HG03108 (cell line): ENCODE results near the gene TEX52.

ENCODE experiments used
- ATAC-seq: cut with Tn5 transposase; IDR thresholded peaks from one replicate; pipeline ENCODE4 v1.9.1; 2021; ENCODE audit warnings: moderate library complexity; ENCODE audit not compliant: unreplicated experiment

Gene TEX52

DNA sequence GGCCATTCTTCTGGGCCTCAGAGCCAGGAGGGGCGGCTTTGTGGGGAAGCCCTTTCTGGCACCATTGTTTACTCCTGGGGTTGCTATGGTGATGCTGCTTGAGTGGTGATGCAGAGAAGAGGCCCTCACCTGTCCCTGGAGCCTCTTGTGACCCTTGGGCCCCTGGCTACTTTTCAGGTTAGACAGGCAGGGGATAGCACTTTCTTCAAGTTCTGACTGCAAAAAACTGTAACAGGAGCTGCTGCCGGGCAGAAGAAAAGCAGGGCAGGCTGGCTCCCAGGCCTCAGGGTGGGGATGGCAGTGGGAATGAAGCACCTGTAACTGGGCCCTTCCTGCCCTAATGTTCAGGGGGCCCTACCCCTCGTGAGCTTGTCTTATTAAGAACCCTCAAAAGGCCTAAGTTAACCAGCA lies at the start of gene TEX52:
Gene TEX52, minus strand, starts transcription at position 19 of the 411 bp plus-strand sequence. Its CDS starts 13 bp downstream, at position 6.
- no peak for ATAC-seq

DNA sequence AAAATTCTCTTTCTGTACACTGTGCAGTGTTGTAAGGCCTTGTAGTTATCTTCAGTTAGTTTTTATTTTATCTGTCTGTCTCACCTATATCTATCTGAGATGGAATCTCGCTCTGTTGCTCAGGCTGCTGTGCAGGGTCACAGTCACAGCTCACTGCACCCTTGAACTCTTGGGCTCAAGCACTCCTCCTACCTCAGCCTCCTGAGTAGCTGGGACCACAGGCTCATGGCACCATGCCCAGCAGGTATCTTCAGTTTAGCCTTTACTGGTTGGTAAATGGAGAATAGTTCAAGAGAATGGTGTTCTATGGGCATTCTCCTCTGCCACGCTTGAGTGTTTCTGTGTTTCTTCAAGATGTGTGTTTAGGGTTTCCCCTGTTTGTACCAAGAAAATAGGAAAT lies 47.4 kb upstream of the TEX52 start:
- no peak for ATAC-seq

DNA sequence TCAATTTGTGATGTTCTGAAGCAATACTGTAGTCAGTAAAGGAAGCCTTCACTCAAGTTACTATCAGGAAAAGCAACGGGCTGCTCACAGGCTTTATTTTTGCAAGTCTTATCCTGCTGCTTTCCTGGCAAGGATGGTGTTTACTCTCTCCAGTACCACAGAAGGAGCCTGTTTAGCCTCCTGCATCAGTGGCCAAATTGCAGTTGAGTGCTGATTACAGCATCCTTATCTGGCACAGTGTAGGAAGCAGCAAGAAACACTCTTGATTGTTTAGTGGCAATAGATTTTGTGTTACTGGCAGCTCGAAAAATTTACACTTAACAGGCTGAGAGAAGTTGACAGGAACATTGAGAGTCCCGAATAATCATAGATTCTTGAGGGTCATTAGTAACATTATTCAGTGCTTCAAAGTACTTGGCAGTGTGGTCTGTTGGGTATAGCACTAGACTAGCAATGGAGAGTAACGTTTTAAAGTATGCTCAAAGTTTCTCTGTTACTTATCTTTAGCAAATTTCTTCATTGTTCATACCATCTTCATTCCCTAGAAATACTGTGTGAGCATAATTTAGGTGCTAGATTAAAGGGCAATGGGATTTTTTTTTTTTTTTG lies 45.5 kb upstream of the TEX52 start:
- ATAC-seq = no peak

- no peak for ATAC-seq
These were observed 43.8 kb upstream of the TEX52 start for GRCh38 chr12:2900642-2901041.

GRCh38 chr12:2897418-2897817 lies 40.6 kb upstream of the TEX52 start:
- no peak for ATAC-seq

DNA sequence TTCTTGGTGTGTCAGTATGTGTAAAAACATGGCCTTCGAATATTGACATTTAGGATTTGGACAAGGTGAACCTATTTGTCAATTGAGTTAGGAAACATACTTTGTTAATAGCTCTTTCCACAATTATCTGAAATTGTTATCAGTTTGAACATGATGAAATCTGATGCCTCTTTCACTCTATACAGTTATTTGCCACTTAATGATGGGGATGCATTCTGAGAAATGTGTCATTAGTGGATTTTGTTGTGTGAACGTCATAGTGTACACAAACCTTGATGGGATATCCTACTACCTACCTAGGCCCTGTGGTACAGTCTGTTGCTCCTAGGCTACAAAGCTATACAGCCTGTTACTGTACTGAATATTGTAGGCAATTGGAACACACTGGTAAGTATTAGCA lies 38.7 kb upstream of the TEX52 start:
- no peak for ATAC-seq

GRCh38 chr12:2895051-2895451 lies 38.2 kb upstream of the TEX52 start:
- ATAC-seq = no peak

DNA sequence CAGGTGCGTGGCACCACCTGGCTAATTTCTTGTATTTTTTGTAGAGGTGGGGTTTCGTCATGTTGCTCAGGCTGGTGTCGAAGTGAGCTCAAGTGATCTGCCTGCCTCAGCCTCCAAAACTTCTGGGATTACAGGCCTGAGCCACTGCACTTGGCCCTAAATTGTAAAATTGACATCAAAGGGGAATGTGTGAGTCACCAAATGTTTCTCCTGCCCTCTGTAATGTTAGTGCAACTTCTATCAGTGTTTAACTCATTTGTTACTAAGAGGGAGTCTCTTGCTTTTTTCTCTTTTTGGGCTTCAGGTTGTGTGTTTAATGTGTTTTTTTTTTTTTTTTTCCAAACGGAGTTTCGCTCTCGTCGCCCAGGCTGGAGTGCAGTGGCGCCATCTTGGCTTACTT lies 36.2 kb upstream of the TEX52 start:
- ATAC-seq = no peak

GRCh38 chr12:2892246-2892645 lies 35.4 kb upstream of the TEX52 start:
- ATAC-seq = no peak

GRCh38 chr12:2891240-2892053 lies 34.6 kb upstream of the TEX52 start:
- peak; percentile 14 for ATAC-seq

DNA sequence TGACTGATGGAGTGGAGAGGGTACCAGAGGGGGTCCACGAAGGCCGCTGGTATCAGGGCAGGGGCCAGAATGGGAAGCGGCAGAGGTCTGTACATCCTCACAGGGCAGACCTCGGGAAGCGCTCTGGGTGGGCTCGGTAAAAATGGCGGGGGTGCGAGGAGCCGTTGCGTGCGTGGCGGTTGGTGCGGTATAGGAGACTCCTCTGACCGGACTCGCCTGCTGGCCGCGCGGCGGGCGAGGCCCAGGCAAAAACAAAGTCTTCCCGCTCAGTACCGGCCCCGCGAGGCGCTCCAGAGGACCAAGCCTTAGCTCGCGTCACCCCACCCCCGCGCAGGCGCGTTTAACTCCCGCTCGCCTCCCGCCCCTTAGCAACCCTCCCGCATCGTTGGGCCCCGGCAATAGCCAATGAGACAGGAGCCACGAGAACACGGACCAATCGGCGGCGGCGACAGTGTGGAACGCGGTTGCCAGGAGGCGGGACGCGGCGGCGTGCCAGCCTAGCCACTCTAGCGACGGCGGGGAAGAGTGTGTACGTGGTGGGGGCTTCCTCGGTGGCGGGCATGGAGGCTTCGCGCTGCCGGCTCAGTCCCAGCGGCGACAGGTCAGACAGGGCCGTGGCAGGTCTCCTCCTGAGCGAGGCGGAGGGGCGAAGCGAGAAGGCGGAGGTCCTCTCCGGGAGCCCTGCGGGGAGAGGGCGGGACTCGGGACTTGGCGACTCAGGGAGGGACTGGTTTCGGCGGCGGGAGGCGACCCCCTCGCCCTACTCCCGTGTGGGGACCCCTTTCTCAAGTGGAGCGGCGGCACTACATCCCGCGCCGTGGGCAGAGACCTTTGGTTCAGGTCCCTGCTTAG lies 33.8 kb upstream of the TEX52 start, which contains the start of gene TULP3:
Gene TULP3, plus strand, starts transcription at position 504 of the 852 bp plus-strand sequence. Its CDS starts 57 bp downstream, at position 561.
- peak; percentile 97 for ATAC-seq

DNA sequence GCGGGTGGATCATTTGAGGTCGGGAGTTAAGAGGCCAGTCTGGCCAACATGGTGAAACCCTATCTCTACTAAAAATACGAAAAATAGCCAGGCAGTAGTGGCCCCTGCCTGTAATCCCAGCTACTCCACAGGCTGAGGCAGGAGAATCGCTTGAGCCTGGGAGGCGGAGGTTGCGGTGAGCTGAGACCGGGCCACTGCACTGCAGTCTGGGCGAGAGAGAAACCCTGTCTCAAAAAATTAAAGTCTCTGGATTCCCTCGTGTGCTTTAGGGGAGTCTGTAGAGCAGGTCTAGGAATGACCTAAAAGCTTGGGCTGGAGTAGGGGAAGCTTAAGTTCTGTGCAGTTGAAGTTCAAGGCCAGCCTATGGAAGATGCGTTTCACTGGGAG lies 33.2 kb upstream of the TEX52 start:
- no peak for ATAC-seq

DNA sequence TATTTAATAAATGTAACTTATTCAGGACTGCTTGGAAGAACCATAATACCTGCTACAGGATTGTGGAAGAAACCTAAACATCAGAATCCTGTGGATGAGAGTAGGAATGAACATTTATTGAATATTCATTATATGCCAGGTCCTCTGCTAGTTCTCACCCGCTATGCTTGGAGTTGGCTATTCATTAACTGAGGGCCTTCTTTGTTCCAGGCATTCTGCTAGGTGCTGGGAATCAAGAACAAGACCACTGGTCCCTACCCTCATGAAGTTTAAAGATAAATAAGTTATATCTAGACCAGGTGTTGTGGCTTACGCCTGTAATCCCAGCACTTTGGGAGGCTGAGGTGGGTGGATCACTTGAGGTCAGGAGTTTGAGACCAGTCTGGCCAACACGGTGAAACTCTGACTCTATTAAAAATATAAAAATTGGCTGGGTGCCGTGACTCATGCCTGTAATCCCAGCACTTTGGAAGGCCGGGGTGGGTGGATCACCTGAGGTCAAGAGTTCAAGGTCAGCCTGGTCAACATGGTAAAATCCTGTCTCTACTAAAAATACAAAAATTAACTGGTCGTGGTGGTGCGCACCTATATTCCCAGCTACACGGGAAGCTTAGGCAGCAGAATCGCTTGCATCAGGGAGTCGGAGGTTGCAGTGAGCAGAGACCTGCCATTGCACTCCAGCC lies 30.1 kb upstream of the TEX52 start:
- no peak for ATAC-seq

DNA sequence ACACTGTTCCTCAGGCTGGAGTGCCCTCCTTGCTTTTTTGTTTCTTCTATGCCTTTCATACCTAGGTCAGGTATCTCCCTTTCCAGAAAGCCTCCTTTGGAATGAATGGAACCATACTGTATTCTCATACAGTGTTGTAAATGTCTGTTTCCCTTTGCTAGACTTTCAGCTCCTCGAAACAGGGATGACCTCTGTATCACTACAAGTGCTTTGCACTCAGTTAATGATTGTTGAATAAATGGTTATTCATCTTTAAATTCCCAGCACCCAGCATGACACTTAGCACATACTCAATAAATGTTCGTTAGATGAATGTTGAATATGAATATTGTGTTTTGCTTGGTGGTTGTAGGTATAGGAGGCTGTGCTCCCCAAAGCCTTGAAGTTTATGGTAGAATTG lies 28.0 kb upstream of the TEX52 start:
- ATAC-seq = no peak

GRCh38 chr12:2879853-2880252 lies 23.0 kb upstream of the TEX52 start:
- ATAC-seq = no peak

- no peak for ATAC-seq
These were observed 21.3 kb upstream of the TEX52 start for GRCh38 chr12:2877953-2878732.

- ATAC-seq = peak; percentile 75
These were observed 20.5 kb upstream of the TEX52 start, which contains the start of the genes FOXM1 and RHNO1 for GRCh38 chr12:2877047-2877952. TSS of gene FOXM1 (minus strand) at chr12:2877174. CDS start at chr12:2874478, 2,696 bp downstream. TSS of gene RHNO1 (plus strand) at chr12:2877223. CDS start at chr12:2885367, 8,144 bp downstream.

GRCh38 chr12:2876431-2877046 lies 19.7 kb upstream of the TEX52 start:
- ATAC-seq = peak; percentile 23
